ENCODE results near the gene TWIST2. TPM values are rescaled to one million over a fixed set of nuclear protein-coding genes. Genes with fewer than 3 reads are reported as not detected.

TWIST2 gene
- polyA plus RNA-seq, 1 of the 3 experiments (the other 2 are of a cell fraction), result 19.5 TPM

DNA sequence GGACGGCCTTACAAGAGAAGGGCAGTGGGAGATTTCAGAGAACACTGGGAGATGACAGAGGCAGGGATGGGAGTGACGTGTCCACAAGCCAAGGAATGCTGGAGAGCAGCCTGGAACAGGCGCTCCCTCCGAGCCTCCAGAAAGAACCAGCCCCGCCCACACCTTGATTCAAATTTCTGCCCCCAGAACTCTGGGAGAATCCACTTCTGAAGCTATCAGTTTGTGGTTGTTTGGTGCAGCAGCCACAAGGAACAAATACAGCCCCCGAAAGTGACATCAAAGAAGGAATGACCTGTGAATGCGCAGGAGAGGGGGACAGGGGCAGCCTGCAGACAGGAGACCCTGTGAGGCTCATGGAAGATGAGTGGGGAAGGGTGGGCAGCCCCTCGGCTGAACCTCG is 67.3 kb downstream of the TWIST2 start:
- no peak overlapping the region for H2AFZ ChIP-seq (ENCODE audit: low read depth)
- POLR2A ChIA-PET, result no interaction called here
- H3K9me3 ChIP-seq, result no peaks in the 10 kb centered on the region
- no peaks in the 10 kb centered on the region for H3F3A ChIP-seq (replicated peaks; ENCODE audit: insufficient read depth)
- 82% methylated on average over 9 of the region's 9 CpGs for WGBS (ENCODE audit: low lambda C conversion rate)
- no peak overlapping the region for H3K4me3 ChIP-seq (ENCODE audit: low read depth in 2 of 2, low read length in 1 of 2)
- DNase-seq, result no peak
- H4K20me1 ChIP-seq (ENCODE audit: insufficient read depth), result no peaks in the 10 kb centered on the region
- H3K27ac ChIP-seq (ENCODE audit: low read depth in 2 of 2, low read length in 1 of 2), result no peak overlapping the region
- CTCF ChIA-PET, result no interaction called here
- no peak for TF ChIP-seq RFX5 (IDR thresholded peaks at IDR 0.05; ENCODE audit: low read length)
- TF ChIP-seq GABPA (IDR thresholded peaks at IDR 0.05; ENCODE audit: low read depth), result no peak
- no peak for TF ChIP-seq TCF12 (IDR thresholded peaks at IDR 0.05)
- H3K4me2 ChIP-seq, result no peak overlapping the region
- no peaks in the 10 kb centered on the region for H3K4me1 ChIP-seq (ENCODE audit: control insufficient read depth in 1 of 2, insufficient read depth in 2 of 2, low read depth in 1 of 2, low read length in 1 of 2)
- H3K27me3 ChIP-seq (ENCODE audit: insufficient read depth), result no peaks in the 10 kb centered on the region
- no peaks in the 10 kb centered on the region for H3K9me2 ChIP-seq
- no peaks in the 10 kb centered on the region for H3K36me3 ChIP-seq (replicated peaks in 1 of 2; ENCODE audit: control insufficient read depth in 1 of 2, insufficient read depth in 2 of 2, low read length in 1 of 2)
- H3K79me2 ChIP-seq (ENCODE audit: insufficient read depth), result no peaks in the 10 kb centered on the region
- no peak overlapping the region for H3K9ac ChIP-seq

DNA sequence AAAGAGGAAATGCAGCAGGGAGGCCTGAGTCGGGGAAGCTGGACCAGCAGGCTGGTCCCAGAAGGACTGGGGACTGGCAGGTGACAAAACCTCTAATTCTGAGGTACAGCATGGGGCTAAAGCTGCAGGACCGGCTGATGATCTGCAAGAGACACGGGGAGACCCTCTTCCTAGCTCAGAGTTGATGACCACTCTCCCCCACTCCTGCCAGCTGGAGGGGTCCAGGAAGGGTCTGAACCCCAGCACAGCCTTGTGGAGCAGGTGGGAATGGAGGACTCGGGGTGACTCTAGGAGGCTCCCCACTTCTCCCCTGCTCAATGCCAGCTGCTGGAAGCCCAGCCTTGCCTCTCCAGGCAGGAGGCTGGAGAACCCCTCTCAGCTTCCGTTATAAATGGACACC is 67.7 kb downstream of the TWIST2 start:
- Histone ChIP-seq H3K79me2 (ENCODE audit: insufficient read depth) (no peaks in the 10 kb centered on the region), H3F3A (replicated peaks; ENCODE audit: insufficient read depth) (no peaks in the 10 kb centered on the region), H3K4me3 (ENCODE audit: low read depth in 2 of 2, low read length in 1 of 2) (no peak overlapping the region), H3K4me2 (no peak overlapping the region), H3K9ac (no peak overlapping the region), H3K27ac (ENCODE audit: low read depth in 2 of 2, low read length in 1 of 2) (no peak overlapping the region), H3K9me2 (no peaks in the 10 kb centered on the region), H3K9me3 (no peaks in the 10 kb centered on the region), H4K20me1 (ENCODE audit: insufficient read depth) (no peaks in the 10 kb centered on the region), H3K27me3 (ENCODE audit: insufficient read depth) (no peaks in the 10 kb centered on the region), H3K36me3 (replicated peaks in 1 of 2; ENCODE audit: control insufficient read depth in 1 of 2, insufficient read depth in 2 of 2, low read length in 1 of 2) (no peaks in the 10 kb centered on the region), H3K4me1 (ENCODE audit: control insufficient read depth in 1 of 2, insufficient read depth in 2 of 2, low read depth in 1 of 2, low read length in 1 of 2) (no peaks in the 10 kb centered on the region), H2AFZ (ENCODE audit: low read depth) (no peak overlapping the region)
- DNase-seq, result no peak
- ChIA-PET POLR2A (no interaction called here), CTCF (no interaction called here)
- TF ChIP-seq RXRA (IDR thresholded peaks at IDR 0.05; ENCODE audit: borderline replicate concordance, low read depth) (no peak), USF1 (IDR thresholded peaks at IDR 0.05; ENCODE audit: borderline replicate concordance, low read depth) (no peak), MAX (IDR thresholded peaks at IDR 0.05; ENCODE audit: low read depth) (no peak), EP300 (IDR thresholded peaks at IDR 0.05; ENCODE audit: borderline replicate concordance in 1 of 2, low read depth in 1 of 2, low read length in 1 of 2) (no peak), TEAD4 (IDR thresholded peaks at IDR 0.05; ENCODE audit: borderline replicate concordance, insufficient read depth) (no peak), SMC3 (IDR thresholded peaks at IDR 0.05; ENCODE audit: low read depth, low read length) (no peak), CHD2 (IDR thresholded peaks at IDR 0.05; ENCODE audit: low read length, partially characterized antibody) (no peak), GABPA (IDR thresholded peaks at IDR 0.05; ENCODE audit: low read depth) (no peak), POLR2AphosphoS5 (IDR thresholded peaks at IDR 0.05; ENCODE audit: low read depth, low read length) (no peak), SIN3A (IDR thresholded peaks at IDR 0.05; ENCODE audit: borderline replicate concordance, low read depth, low read length) (no peak), GATA2 (CRISPR knock-in tag; IDR thresholded peaks at IDR 0.05) (no peak), FOXJ3 (CRISPR knock-in tag; IDR thresholded peaks at IDR 0.05) (no peak), TAF1 (IDR thresholded peaks at IDR 0.05; ENCODE audit: borderline replicate concordance, low read depth, low read length) (no peak)
- TF ChIP-seq, protein P1, sequence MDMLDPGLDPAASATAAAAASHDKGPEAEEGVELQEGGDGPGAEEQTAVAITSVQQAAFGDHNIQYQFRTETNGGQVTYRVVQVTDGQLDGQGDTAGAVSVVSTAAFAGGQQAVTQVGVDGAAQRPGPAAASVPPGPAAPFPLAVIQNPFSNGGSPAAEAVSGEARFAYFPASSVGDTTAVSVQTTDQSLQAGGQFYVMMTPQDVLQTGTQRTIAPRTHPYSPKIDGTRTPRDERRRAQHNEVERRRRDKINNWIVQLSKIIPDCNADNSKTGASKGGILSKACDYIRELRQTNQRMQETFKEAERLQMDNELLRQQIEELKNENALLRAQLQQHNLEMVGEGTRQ (IDR thresholded peaks at IDR 0.05; ENCODE audit: borderline replicate concordance, low read depth, low read length), result no peak
- TF ChIP-seq, protein P2, sequence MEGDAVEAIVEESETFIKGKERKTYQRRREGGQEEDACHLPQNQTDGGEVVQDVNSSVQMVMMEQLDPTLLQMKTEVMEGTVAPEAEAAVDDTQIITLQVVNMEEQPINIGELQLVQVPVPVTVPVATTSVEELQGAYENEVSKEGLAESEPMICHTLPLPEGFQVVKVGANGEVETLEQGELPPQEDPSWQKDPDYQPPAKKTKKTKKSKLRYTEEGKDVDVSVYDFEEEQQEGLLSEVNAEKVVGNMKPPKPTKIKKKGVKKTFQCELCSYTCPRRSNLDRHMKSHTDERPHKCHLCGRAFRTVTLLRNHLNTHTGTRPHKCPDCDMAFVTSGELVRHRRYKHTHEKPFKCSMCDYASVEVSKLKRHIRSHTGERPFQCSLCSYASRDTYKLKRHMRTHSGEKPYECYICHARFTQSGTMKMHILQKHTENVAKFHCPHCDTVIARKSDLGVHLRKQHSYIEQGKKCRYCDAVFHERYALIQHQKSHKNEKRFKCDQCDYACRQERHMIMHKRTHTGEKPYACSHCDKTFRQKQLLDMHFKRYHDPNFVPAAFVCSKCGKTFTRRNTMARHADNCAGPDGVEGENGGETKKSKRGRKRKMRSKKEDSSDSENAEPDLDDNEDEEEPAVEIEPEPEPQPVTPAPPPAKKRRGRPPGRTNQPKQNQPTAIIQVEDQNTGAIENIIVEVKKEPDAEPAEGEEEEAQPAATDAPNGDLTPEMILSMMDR (IDR thresholded peaks at IDR 0.05), result no peak
- TF ChIP-seq, protein P3, sequence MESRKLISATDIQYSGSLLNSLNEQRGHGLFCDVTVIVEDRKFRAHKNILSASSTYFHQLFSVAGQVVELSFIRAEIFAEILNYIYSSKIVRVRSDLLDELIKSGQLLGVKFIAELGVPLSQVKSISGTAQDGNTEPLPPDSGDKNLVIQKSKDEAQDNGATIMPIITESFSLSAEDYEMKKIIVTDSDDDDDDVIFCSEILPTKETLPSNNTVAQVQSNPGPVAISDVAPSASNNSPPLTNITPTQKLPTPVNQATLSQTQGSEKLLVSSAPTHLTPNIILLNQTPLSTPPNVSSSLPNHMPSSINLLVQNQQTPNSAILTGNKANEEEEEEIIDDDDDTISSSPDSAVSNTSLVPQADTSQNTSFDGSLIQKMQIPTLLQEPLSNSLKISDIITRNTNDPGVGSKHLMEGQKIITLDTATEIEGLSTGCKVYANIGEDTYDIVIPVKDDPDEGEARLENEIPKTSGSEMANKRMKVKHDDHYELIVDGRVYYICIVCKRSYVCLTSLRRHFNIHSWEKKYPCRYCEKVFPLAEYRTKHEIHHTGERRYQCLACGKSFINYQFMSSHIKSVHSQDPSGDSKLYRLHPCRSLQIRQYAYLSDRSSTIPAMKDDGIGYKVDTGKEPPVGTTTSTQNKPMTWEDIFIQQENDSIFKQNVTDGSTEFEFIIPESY (IDR thresholded peaks at IDR 0.05; ENCODE audit: borderline replicate concordance, low read depth), result no peak
- TF ChIP-seq, protein P4, sequence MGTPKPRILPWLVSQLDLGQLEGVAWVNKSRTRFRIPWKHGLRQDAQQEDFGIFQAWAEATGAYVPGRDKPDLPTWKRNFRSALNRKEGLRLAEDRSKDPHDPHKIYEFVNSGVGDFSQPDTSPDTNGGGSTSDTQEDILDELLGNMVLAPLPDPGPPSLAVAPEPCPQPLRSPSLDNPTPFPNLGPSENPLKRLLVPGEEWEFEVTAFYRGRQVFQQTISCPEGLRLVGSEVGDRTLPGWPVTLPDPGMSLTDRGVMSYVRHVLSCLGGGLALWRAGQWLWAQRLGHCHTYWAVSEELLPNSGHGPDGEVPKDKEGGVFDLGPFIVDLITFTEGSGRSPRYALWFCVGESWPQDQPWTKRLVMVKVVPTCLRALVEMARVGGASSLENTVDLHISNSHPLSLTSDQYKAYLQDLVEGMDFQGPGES (IDR thresholded peaks at IDR 0.05; ENCODE audit: low read depth, low read length), result no peak
- 77% methylated on average over 4 of the region's 5 CpGs for WGBS (ENCODE audit: low lambda C conversion rate)
